ENCODE results near the gene PJA2. TPM values are rescaled to one million over a fixed set of nuclear protein-coding genes. Genes with fewer than 3 reads are reported as not detected.
"Not testable (repeated sequence)": the region's sequence is repeated elsewhere in the genome, so short reads cannot be mapped to it uniquely, and the experiment has no call there.

PJA2 gene
- total RNA-seq, 2 donors from 2014 or later: 94.8 to 119 TPM

DNA sequence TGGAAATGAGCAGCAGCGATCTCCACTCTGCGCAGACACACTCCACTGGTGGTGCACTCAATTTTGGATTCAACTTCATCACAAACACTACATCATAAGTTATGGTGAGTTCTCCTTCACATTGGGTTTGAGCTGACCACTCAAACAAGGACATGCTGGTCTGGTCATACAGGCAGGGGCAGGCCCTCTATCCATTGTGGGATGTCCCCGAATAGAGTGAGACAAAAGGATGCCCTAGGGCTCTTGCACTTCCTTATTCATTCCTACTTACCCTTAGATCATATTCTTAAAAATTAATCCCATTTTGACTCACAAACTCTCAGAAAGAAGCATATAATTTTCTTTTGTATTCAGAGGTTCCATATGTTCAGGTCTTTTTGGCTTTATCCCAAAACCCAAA lies 16.3 kb upstream of the PJA2 start:
- Histone ChIP-seq H3K4me3 (no peak overlapping the region), H3K27ac (no peak overlapping the region), H3K27me3 (replicated peaks; ENCODE audit: insufficient read depth) (no peaks in the 10 kb centered on the region), H3K4me1 (replicated peaks) (no peaks in the 10 kb centered on the region), H3K36me3 (no peaks in the 10 kb centered on the region), H3K9me3 (no peaks in the 10 kb centered on the region)
- intact Hi-C loops (cut with DNase I): no loop called here
- no peak for TF ChIP-seq POLR2AphosphoS5 (IDR thresholded peaks at IDR 0.05)
- TF ChIP-seq, protein P1, sequence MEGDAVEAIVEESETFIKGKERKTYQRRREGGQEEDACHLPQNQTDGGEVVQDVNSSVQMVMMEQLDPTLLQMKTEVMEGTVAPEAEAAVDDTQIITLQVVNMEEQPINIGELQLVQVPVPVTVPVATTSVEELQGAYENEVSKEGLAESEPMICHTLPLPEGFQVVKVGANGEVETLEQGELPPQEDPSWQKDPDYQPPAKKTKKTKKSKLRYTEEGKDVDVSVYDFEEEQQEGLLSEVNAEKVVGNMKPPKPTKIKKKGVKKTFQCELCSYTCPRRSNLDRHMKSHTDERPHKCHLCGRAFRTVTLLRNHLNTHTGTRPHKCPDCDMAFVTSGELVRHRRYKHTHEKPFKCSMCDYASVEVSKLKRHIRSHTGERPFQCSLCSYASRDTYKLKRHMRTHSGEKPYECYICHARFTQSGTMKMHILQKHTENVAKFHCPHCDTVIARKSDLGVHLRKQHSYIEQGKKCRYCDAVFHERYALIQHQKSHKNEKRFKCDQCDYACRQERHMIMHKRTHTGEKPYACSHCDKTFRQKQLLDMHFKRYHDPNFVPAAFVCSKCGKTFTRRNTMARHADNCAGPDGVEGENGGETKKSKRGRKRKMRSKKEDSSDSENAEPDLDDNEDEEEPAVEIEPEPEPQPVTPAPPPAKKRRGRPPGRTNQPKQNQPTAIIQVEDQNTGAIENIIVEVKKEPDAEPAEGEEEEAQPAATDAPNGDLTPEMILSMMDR (IDR thresholded peaks at IDR 0.05): no peak
- no peak for TF ChIP-seq POLR2A (IDR thresholded peaks at IDR 0.05)
- WGBS: 98% methylated on average over 3 of the region's 3 CpGs
- no peak for DNase-seq (ENCODE audit: low spot score)

GRCh38 chr5:109425521-109425920 lies 15.7 kb upstream of the PJA2 start:
- H3K4me3 ChIP-seq; H3K27me3 ChIP-seq (replicated peaks; ENCODE audit: insufficient read depth); H3K4me1 ChIP-seq (replicated peaks); H3K9me3 ChIP-seq; intact Hi-C loops (cut with DNase I); H3K36me3 ChIP-seq; H3K27ac ChIP-seq; DNase-seq (ENCODE audit: low spot score): not testable (repeated sequence)
- WGBS: 98% methylated on average over 5 of the region's 5 CpGs

GRCh38 chr5:109421956-109422355 lies 12.2 kb upstream of the PJA2 start:
- Histone ChIP-seq H3K9me3 (no peaks in the 10 kb centered on the region), H3K27me3 (replicated peaks; ENCODE audit: insufficient read depth) (no peaks in the 10 kb centered on the region), H3K36me3 (no peaks in the 10 kb centered on the region), H3K27ac (no peak overlapping the region), H3K4me3 (no peak overlapping the region), H3K4me1 (replicated peaks) (no peaks in the 10 kb centered on the region)
- no peak for TF ChIP-seq POLR2AphosphoS5 (IDR thresholded peaks at IDR 0.05)
- TF ChIP-seq, protein P1 (IDR thresholded peaks at IDR 0.05): no peak
- TF ChIP-seq POLR2A (IDR thresholded peaks at IDR 0.05): no peak
- DNase-seq (ENCODE audit: low spot score): no peak
- 69% methylated on average over 2 of the region's 2 CpGs for WGBS
- intact Hi-C loops (cut with DNase I): no loop called here

GRCh38 chr5:109418712-109419352 lies 9.1 kb upstream of the PJA2 start:
- Histone ChIP-seq H3K27me3 (replicated peaks; ENCODE audit: insufficient read depth) (no peaks in the 10 kb centered on the region), H3K4me3 (no peak overlapping the region), H3K27ac (no peak overlapping the region), H3K36me3 (no peaks in the 10 kb centered on the region), H3K9me3 (no peaks in the 10 kb centered on the region), H3K4me1 (replicated peaks) (no peaks in the 10 kb centered on the region)
- 51% methylated on average over 3 of the region's 3 CpGs for WGBS
- intact Hi-C loops (cut with DNase I): no loop called here
- no peak for DNase-seq (ENCODE audit: low spot score)
- TF ChIP-seq POLR2A (IDR thresholded peaks at IDR 0.05) (no peak), POLR2AphosphoS5 (IDR thresholded peaks at IDR 0.05) (no peak)
- TF ChIP-seq, protein P1 (IDR thresholded peaks at IDR 0.05): no peak

DNA sequence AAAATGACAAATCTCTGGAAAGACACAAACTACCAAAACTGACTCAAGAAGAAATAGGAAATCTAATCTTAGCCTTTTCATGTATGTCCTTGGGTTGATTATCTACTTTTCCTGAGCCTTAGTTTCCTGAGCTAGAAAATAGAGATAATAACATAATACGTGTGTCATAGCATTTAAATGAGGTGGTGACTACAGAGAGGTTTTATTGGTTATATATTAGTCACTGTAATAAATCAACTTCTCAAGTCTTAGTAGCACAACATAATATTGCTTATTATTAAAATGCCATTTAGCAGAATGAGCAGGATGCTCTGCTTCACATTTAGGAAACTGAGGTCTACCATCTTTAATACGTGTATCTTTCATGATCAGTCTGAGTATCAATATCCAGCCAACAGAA lies 7.1 kb upstream of the PJA2 start:
- Histone ChIP-seq H3K4me3 (no peak overlapping the region), H3K27me3 (replicated peaks; ENCODE audit: insufficient read depth) (no peaks in the 10 kb centered on the region), H3K4me1 (replicated peaks) (peaks cover 4% of the 10 kb centered on the region), H3K36me3 (no peaks in the 10 kb centered on the region), H3K9me3 (no peaks in the 10 kb centered on the region), H3K27ac (no peak overlapping the region)
- intact Hi-C loops (cut with DNase I): no loop called here
- 83% methylated on average over 2 of the region's 2 CpGs for WGBS
- no peak for DNase-seq (ENCODE audit: low spot score)
- TF ChIP-seq POLR2AphosphoS5 (IDR thresholded peaks at IDR 0.05): no peak
- TF ChIP-seq, protein P1 (IDR thresholded peaks at IDR 0.05): no peak
- no peak for TF ChIP-seq POLR2A (IDR thresholded peaks at IDR 0.05)

DNA sequence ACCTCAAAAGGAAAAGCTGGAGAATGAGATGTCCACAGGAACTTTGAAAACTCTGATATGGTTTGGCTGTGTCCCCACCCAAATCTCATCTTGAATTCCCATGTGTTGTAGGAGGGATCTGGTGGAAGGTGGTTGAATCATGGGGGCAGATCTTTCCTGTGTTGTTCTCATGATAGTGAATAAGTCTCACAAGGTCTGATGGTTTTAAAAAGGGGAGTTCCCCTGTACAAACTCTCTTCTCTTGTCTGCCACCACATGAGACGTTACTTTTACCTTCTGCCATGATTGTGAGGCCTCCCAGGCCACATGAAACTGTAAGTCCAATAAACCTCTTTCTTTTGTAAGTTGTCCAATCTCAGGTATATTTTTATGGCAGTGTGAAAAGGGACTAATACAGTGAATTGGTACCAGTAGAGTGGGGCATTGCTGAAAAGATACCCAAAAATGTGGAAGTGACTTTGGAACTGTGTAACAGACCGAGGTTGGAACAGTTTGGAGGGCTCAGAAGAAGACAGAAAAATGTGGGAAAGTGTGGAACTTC lies 4.2 kb upstream of the PJA2 start:
- H3K27ac ChIP-seq; H3K27me3 ChIP-seq (replicated peaks; ENCODE audit: insufficient read depth); H3K4me3 ChIP-seq; intact Hi-C loops (cut with DNase I); H3K36me3 ChIP-seq; DNase-seq (ENCODE audit: low spot score); H3K9me3 ChIP-seq; H3K4me1 ChIP-seq (replicated peaks): not testable (repeated sequence)
- WGBS: 97% methylated on average over 2 of the region's 2 CpGs
